NCI-H2196 (cell line): ENCODE results near the gene UBE2J1.
"Not testable (repeated sequence)": the region's sequence is repeated elsewhere in the genome, so short reads cannot be mapped to it uniquely, and the experiment has no call there.

ENCODE experiments used
- DNase-seq: peaks from one replicate; lab custom pipeline; 2025; ENCODE audit not compliant: unreplicated experiment; lab: John Stamatoyannopoulos, UW

The UBE2J1 gene, protein sequence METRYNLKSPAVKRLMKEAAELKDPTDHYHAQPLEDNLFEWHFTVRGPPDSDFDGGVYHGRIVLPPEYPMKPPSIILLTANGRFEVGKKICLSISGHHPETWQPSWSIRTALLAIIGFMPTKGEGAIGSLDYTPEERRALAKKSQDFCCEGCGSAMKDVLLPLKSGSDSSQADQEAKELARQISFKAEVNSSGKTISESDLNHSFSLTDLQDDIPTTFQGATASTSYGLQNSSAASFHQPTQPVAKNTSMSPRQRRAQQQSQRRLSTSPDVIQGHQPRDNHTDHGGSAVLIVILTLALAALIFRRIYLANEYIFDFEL

DNA sequence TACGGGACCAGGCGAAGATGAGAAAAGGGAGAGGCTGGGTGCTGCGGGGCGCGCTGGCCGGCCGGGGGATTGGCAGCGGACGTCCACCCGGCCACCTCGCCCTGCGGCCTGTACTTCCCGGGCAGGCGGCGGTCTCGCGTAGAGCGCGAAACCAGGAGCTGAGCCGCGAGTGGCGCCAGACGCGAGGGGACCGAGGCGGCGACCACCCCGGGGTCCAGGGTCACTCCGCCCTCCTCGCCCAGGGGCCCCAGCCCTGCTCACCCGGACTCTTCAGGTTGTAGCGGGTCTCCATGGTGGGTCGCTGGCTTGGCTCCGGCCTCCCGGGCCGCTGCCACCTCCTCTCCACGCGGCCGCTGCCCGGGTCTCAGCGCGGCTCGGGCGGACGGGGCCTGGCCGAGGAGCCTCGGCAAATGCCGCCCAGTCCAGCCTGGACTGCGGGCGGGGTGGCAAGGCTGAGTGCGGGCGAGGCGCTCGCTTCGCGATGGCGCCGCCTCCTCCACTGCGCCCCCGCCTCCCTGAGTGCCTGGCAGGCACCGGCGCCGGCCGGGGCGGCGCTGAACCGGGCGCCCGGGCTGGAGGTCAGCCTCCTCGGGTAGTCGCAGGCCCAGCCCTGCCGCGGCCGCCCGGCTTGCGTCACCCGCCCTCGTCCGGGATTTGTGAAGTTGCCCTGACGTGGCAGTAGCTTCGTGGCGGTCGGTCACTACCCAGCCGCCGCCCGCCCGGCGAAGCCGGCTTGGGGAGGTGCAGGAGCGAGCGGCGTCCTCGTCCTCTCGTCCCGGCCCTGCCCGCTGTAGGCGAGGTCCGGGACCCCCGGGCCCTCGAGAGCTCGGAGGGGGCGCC lies at the start of gene UBE2J1:
TSS of gene UBE2J1 (minus strand) at position 445 of the 840 bp plus-strand sequence. CDS start at position 292, 153 bp downstream.
- DNase-seq, result peak; percentile 73

DNA sequence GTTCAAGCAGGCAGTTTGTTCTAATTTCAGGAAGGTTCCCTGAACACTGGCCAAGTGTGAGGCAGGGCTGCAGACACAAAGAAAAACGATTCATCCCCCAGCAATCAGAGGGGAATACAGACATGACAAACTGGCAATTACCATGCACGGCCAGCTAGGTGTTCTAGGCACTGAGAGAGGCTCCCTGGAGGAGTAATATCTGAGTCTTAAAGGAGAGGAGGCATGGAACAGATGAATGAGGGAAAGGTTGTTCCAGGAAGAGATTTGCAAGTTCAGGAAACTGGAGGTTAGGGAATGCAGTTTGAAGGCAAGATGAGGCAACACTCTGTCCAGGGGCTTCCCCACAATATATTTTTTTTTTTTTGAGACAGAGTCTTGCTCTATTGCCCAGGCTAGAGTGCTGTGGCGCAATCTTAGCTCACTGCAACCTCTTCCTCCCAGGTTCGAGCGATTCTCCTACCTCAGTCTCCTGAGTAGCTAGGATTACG lies 48.4 kb upstream of the UBE2J1 start:
- DNase-seq, result no peak

DNA sequence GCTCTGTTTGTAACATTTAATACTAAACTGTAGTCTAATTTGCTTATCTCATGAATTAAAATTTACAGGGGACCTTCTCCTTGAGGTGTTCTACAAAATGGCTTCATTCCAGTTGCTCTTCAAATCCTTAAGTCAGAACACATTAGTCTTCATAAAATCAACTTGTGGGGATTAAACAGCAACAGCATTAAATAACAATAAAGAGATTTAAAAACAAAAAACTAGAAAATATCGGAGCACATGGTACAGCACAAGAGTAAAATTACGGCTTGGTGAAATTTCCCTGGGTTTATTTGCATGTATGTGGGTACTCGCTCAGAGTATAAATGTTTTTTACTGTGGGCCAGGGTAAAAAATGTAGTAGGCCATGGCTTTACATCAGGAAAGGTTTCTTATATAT lies 47.5 kb upstream of the UBE2J1 start:
- DNase-seq, result no peak

GRCh38 chr6:89398762-89399525 lies 46.4 kb upstream of the UBE2J1 start:
- no peak for DNase-seq

DNA sequence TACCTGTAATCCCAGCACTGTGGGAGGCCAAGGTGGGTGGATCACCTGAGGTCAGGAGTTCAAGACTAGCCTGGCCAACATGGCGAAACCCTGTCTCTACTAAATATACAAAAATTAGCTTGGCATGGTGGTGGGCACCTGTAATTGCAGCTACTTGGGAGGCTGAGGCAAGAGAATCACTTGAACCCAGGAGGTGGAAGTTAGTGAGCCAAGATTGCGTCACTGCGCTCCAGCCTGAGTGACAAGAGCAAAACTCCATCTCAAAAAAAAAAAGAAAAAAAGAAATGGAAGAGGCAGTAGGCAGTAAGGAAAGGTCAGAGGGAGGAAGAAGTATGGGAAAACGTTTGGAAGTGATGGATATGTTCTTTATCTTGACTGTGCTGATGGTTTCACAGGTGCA lies 45.4 kb upstream of the UBE2J1 start:
- DNase-seq, result not testable (repeated sequence)

DNA sequence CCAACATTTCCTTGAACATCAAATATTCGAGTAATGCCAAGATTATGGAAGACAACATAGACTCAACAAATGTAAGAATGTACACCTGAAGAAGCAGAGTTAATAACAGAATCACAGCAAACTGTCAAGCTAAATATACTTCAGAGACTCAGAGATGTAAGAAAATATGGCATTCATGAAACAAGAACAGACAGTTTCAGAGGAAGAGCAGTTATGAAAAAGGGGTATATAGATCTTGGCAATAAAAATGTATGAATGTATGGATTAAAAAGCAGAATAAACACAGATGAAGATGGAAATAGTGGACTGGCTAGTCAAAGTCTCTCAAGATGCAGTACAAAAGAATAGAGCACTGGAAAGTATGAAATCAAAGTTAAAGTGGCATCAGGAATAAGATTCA lies 41.1 kb upstream of the UBE2J1 start:
- no peak for DNase-seq

- no peak for DNase-seq
These were observed 40.3 kb upstream of the UBE2J1 start for GRCh38 chr6:89392823-89393222.

- no peak for DNase-seq
These were observed 36.3 kb upstream of the UBE2J1 start for GRCh38 chr6:89388846-89389245.

DNA sequence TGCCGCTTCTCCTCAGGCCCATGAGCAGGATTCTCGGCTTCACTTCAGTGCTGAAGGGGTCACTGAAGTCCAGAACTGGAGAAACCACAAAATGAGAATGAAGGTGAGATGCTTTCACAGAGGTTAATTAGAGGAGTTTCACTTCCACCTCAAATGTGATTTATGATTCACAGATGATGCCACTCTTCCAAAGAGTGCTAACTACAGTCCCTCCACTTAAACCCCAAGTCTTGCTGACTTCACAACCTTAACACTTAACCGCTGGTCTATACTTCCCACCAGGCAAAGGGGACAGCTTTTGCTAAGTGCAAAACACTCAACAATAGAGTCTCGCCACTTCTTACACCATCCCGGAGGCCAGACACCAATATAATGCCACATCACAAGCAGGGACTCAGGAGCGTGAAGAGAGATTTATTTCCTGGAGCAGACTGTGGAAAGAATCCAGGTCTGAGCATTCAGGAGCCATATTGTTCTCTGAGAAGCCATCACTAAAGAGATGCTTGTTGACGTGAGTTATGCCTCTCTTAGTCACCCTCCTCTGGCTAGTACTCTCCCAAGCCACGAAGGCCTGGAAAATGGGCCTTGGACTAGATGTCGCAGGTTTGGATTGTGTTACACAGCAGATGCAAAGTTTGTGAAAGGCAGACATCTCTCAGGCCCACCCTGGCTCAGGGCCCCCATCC lies 35.1 kb upstream of the UBE2J1 start:
- DNase-seq, result no peak

GRCh38 chr6:89386917-89387491 lies 34.5 kb upstream of the UBE2J1 start:
- DNase-seq, result no peak

DNA sequence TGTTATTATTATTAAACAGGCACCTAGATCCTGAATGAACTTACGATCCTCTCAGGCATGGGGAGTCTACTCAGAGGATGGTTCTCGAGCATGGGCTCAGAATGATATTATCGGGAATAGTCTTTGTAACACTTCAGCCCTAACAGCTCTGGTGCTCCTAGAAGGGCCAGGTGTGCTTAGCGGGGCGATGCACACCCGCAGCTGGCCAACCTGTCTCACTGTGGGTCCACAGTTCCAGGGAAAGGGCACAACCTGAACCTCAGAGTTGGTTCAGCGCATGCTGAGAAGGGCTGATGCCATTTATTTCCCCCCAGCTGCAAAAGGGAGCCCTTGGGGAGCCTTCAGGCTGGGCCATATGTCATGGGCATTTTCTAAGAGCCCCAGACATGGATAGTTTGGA lies 33.3 kb upstream of the UBE2J1 start:
- DNase-seq, result no peak

DNA sequence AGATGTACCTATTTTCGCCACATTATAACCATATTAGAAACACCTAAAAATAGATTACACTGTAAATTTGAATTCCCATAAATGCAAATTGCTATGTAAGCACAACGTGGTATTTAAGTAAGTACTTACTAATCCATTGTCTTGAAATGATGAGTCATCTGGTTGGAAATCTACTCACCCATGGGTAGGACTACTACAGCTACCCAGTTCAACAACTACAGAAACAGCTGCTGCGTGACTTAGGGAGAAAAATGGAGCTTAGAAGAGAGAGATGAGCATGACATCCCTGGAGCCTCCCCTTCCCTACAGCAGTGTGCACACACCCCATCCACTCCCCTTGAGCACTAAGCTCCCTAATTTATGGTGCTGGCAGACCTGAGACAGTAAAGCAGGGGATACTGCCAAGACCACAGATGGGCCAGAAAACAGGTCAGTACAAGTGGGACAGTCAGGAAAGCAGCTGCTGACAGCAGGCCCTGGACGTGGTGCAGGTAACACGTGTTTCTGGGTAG lies 32.7 kb upstream of the UBE2J1 start:
- peak; percentile 42 for DNase-seq

DNA sequence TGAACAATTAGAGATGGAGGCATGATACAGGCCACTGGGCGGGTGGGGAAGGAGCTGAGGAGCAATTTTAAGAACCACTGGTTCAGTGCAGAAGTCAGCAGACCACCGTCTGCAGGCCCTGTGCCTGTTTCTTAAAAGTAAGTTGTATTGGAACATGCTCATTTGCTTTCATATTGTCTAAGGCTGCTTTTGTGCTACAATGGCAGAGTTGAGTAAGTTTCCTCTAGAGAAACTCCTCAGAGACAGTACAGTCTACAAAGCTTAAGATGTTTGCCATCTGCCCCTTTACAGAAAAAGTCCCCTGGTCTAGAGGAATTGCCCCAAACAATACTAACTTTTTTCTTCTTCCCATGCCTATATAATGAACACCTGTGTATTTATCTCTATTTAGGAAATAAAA lies 28.5 kb upstream of the UBE2J1 start:
- no peak for DNase-seq

GRCh38 chr6:89379281-89379680 lies 26.8 kb upstream of the UBE2J1 start:
- DNase-seq, result no peak

DNA sequence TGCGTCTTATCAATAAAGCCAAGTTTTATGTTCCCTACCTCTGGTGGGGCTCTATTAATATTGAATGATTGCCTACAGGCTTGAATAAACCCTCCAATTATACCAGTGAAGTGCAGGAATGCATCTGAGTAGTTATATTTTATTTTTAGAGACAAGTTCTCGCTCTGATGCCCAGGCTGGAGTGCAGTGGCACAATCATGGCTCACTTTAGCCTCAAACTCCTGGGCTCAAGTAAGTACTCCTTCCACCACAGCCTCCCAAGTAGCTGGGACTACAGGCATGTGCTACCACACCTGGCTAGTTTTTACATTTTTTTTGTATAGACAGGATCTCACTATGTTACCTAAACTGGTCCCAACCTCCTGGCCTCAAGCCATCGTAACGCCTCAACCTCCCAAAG lies 26.1 kb upstream of the UBE2J1 start:
- DNase-seq, result no peak

GRCh38 chr6:89375427-89376267 lies 23.1 kb upstream of the UBE2J1 start:
- peak; percentile 86 for DNase-seq

DNA sequence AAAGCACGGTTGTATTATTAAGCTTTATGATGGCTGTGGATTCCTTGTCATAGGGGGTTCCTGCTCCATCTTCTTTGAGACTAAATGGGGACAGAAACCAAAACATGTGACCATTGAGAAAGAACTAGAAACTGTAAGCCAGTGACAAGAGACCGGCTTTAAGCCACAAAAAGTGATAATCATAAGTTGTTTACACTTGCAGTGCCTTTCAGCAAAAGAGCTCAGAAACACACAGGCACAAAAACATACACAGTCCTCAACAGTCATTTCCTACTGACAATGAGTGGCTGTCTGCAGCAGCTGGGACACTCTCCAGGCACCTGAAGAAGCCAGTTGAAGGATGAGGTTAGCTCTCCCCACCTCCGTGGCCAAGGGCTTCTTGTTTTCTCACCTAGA lies 20.0 kb upstream of the UBE2J1 start:
- no peak for DNase-seq

DNA sequence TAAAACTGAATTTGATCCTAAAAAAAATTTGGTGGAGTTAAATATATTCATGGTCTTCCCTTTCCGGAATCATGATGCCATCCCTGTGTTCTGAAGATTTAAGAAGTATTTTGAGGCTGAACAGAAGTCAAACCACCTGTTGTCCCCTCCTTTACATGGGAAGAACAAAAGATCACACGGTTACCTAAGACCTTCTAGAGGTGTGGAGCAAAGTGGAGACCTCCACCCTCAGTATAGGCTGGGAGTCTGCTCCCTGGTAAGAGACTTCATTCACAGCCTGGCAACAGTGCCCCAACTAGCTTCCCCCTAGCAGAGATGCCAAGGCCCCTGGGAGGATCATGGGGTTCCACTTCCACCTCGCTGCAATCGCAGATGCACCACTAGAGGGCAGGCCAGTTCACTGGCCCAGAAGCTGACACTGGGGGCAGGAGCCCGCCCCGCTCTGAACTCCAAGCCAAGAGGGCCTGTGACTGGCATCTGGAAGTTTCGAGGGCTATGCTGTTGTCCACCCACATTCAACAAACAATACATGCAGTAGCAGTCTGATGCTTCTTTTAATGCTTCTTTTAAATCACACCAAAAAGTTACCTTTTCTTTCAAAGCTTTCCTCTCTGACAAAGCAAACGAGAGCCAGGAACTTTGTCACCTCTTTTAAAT lies 19.5 kb upstream of the UBE2J1 start:
- DNase-seq, result peak; percentile 79

DNA sequence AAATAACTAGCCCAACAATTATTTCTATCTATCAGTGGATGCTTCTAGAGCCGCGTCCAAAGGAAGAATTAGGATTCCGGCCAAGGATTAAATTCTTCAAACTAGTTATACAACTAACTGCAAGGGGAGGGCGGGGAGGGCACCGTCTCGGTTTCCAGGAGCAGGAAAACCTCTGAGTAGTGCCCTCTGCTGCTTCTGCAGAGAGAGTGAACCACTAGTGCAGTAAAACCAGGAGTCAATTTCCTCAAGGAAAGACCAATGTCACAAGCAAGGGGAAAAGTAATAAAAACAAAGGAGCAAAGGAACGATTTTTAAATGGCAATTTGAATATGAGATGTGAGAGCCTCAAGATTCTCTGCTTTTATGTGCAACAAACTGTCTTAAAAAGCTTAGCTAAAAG lies 16.5 kb upstream of the UBE2J1 start:
- no peak for DNase-seq
